Activated CD4-positive, alpha-beta memory T cell treated with anti-CD3 and anti-CD28 coated beads for 36 hours (primary cell): ENCODE results near the gene KCNE4. TPM values are rescaled to one million over a fixed set of nuclear protein-coding genes. Genes with fewer than 3 reads are reported as not detected.
"Not testable (repeated sequence)": the region's sequence is repeated elsewhere in the genome, so short reads cannot be mapped to it uniquely, and the experiment has no call there.

Source experiments
- CTCF ChIA-PET: fragments of 350-600 bp; sonication (Branson Sonifier 250); formaldehyde crosslinking; loops from one replicate; lab custom pipeline; 2021; ENCODE audit warnings: antibody characterized with exemption, inconsistent platforms; lab: Charles Lee
- POLR2A ChIA-PET: fragments of 350-600 bp; sonication (Branson Sonifier 250); formaldehyde crosslinking; loops from one replicate; lab custom pipeline; 2021; ENCODE audit warnings: antibody characterized with exemption; lab: Charles Lee
- DNase-seq: peaks from one replicate; pipeline ENCODE4 v3.0.0-alpha.2; 2020
- H3K27ac Mint-ChIP-seq: one replicate; pipeline ENCODE4 v1.8.0; 2021; ENCODE audit warnings: mixed read lengths
- H3K27me3 Mint-ChIP-seq: one replicate; pipeline ENCODE4 v1.8.0; 2021; ENCODE audit warnings: mixed read lengths
- H3K36me3 Mint-ChIP-seq: one replicate; pipeline ENCODE4 v1.8.0; 2021; ENCODE audit warnings: mixed read lengths
- H3K4me1 Mint-ChIP-seq: one replicate; pipeline ENCODE4 v1.8.0; 2021; ENCODE audit warnings: low read depth, mixed read lengths
- H3K4me3 Mint-ChIP-seq: one replicate; pipeline ENCODE4 v1.8.0; 2021; ENCODE audit warnings: mild to moderate bottlenecking, mixed read lengths
- H3K9me3 Mint-ChIP-seq: one replicate; pipeline ENCODE4 v1.8.0; 2021; ENCODE audit warnings: mixed read lengths
- intact Hi-C: fragments of 100-400 bp; cut with micrococcal nuclease; formaldehyde crosslinking; loops from one replicate; pipeline ENCODE4 v1.15.1; 2023
- total RNA-seq, 2 experiments: library from RNA; stranded (reverse); gene quantifications; one replicate each; pipeline ENCODE4 v1.2.3, GENCODE V29; 2021

The KCNE4 gene
- total RNA-seq, 2 experiments from 2014 or later = not detected

GRCh38 chr2:223069465-223069864 is 17.5 kb downstream of the KCNE4 start:
- intact Hi-C loops = no loop called here
- CTCF ChIA-PET = no interaction called here
- Mint-ChIP-seq H3K4me1 (no peaks in the 10 kb centered on the region), H3K9me3 (no peaks in the 10 kb centered on the region), H3K27ac (no peak overlapping the region), H3K36me3 (no peaks in the 10 kb centered on the region), H3K4me3 (no peak overlapping the region), H3K27me3 (no peaks in the 10 kb centered on the region)
- POLR2A ChIA-PET = no interaction called here
- no peak for DNase-seq

- intact Hi-C loops = no loop called here
- DNase-seq = no peak
- Mint-ChIP-seq H3K36me3 (no peaks in the 10 kb centered on the region), H3K27me3 (no peaks in the 10 kb centered on the region), H3K9me3 (no peaks in the 10 kb centered on the region), H3K4me1 (no peaks in the 10 kb centered on the region), H3K4me3 (no peak overlapping the region), H3K27ac (no peak overlapping the region)
- POLR2A ChIA-PET = no interaction called here
- CTCF ChIA-PET = no interaction called here
Observed at GRCh38 chr2:223069988-223070387, 18.0 kb downstream of the KCNE4 start.

DNA sequence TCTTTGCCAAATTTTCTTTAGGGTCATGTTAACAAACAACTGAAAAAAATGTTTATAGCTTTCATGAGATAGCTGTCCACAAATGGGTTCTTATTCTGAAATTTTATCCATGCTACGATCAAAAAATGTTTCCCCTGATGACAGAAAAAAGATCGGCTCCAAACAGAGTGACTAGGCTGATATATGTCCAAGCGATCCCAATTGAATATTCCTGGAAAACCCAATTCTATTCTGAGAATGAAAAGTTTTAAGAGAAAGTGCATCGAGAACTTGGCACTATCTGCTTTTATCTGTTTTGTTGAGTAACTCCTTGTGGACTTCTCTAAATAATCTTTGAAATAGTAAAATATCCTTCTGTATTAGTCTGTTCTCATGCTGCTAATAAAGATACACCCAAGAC is 19.1 kb downstream of the KCNE4 start:
- DNase-seq = no peak
- Mint-ChIP-seq H3K4me3 (no peak overlapping the region), H3K4me1 (no peaks in the 10 kb centered on the region), H3K9me3 (no peaks in the 10 kb centered on the region), H3K36me3 (no peaks in the 10 kb centered on the region), H3K27me3 (no peaks in the 10 kb centered on the region), H3K27ac (no peak overlapping the region)
- ChIA-PET POLR2A (no interaction called here), CTCF (no interaction called here)
- intact Hi-C loops = no loop called here

GRCh38 chr2:223072826-223073225 is 20.8 kb downstream of the KCNE4 start:
- no peak overlapping the region for H3K4me3 Mint-ChIP-seq
- ChIA-PET CTCF (no interaction called here), POLR2A (no interaction called here)
- no peaks in the 10 kb centered on the region for H3K4me1 Mint-ChIP-seq
- H3K27ac Mint-ChIP-seq = no peak overlapping the region
- no peaks in the 10 kb centered on the region for H3K36me3 Mint-ChIP-seq
- DNase-seq = no peak
- H3K9me3 Mint-ChIP-seq = no peaks in the 10 kb centered on the region
- intact Hi-C loops = no loop called here
- H3K27me3 Mint-ChIP-seq = no peaks in the 10 kb centered on the region

DNA sequence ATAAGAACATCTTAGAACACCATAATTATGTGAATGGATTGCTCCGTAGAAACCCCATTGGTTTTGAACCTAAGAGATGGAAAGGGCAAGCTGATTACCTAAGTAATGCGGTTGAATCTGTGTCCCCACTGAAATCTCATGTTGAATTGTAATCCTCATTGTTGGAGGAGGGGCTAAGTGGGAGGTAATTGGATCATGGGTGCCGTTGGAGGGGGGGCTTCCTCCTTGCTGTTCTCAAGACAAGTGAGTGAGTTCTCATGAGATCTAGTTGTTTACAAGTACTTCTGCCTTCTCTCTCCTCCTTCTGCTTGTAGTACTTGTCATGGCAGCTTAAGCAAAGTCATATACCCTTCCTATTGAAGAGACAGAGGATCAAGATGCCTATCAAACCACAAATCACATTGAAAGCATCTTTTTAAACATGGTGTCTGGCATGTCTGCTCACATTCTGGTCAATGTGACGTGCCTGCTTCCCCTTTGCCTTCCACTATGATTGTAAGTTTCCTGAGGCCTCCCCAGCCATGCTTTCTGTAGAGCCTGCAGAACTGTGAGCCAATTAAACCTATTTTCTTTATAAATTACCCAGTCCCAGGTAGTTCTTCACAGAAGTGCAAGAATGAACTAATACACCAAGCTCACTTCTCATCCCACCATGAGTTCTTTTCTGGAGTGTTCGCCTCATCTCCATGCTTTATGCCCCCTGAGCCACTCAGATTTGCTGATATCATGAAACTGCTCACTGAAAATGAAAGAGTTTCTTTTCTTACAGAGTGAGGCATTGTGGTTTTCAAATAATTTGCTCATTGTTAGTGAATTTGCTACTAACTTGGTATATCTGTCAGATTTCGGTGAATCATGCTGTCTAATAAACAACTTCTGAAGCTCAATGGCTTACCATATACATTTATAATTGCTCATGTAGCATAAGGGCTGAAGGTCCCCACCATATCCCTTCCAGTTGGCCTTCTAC is 23.6 kb downstream of the KCNE4 start:
- no peak for DNase-seq
- no peaks in the 10 kb centered on the region for H3K27me3 Mint-ChIP-seq
- H3K36me3 Mint-ChIP-seq = no peaks in the 10 kb centered on the region
- H3K4me3 Mint-ChIP-seq = no peak overlapping the region
- no peaks in the 10 kb centered on the region for H3K4me1 Mint-ChIP-seq
- POLR2A ChIA-PET = no interaction called here
- H3K9me3 Mint-ChIP-seq = no peaks in the 10 kb centered on the region
- CTCF ChIA-PET = no interaction called here
- no peak overlapping the region for H3K27ac Mint-ChIP-seq
- intact Hi-C loops = no loop called here

- no peaks in the 10 kb centered on the region for H3K9me3 Mint-ChIP-seq
- no peak for DNase-seq
- H3K4me1 Mint-ChIP-seq = no peaks in the 10 kb centered on the region
- CTCF ChIA-PET = no interaction called here
- no peaks in the 10 kb centered on the region for H3K36me3 Mint-ChIP-seq
- H3K27me3 Mint-ChIP-seq = no peaks in the 10 kb centered on the region
- intact Hi-C loops = no loop called here
- POLR2A ChIA-PET = no interaction called here
- H3K27ac Mint-ChIP-seq = no peak overlapping the region
- H3K4me3 Mint-ChIP-seq = no peak overlapping the region
Observed at GRCh38 chr2:223076573-223076972, 24.6 kb downstream of the KCNE4 start.

DNA sequence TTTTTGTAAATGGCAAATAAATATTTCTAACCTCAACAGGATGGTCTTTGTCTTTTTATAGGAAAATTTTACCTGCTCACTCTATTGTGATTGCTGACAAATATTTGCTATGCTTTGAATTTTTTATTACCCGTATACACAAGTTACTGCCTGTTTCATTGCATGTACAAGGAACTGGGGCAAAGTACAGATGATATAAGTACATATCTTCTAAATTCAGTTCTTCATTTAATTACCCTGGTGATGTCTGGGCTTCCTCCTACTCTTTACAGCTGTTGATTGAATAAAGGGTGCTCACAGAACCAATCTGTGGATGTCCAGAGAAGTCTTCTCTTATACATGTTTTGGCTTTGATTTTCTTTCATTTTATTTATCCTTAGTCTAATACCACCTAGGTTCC is 26.5 kb downstream of the KCNE4 start:
- Mint-ChIP-seq H3K4me1 (no peaks in the 10 kb centered on the region), H3K36me3 (no peaks in the 10 kb centered on the region), H3K4me3 (no peak overlapping the region), H3K27ac (no peak overlapping the region), H3K9me3 (no peaks in the 10 kb centered on the region), H3K27me3 (no peaks in the 10 kb centered on the region)
- DNase-seq = no peak
- ChIA-PET CTCF (no interaction called here), POLR2A (no interaction called here)
- intact Hi-C loops = no loop called here

- no peaks in the 10 kb centered on the region for H3K4me1 Mint-ChIP-seq
- ChIA-PET POLR2A (no interaction called here), CTCF (no interaction called here)
- H3K9me3 Mint-ChIP-seq = no peaks in the 10 kb centered on the region
- no peak for DNase-seq
- H3K27ac Mint-ChIP-seq = no peak overlapping the region
- H3K27me3 Mint-ChIP-seq = no peaks in the 10 kb centered on the region
- no peaks in the 10 kb centered on the region for H3K36me3 Mint-ChIP-seq
- no peak overlapping the region for H3K4me3 Mint-ChIP-seq
- intact Hi-C loops = no loop called here
Observed at GRCh38 chr2:223079378-223079777, 27.4 kb downstream of the KCNE4 start.

DNA sequence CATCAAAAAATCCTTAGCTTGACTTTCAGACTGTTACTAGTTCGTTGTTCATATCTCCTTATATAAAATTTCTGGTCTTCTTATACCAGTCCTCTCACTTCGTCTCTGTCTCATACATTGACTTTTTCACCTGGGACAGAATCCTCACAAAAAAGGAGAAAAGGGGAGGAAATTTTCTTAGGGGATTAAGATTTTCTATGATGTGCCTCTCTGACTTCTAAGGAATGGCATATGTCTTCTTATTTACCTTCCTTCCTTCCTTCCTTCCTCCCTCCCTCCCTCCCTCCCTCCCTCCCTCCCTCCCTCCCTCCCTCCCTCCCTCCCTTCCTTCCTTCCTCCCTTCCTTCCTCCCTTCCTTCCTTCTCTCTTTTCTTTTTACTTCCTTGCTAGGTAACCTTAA is 27.9 kb downstream of the KCNE4 start:
- DNase-seq = no peak
- no peaks in the 10 kb centered on the region for H3K4me1 Mint-ChIP-seq
- H3K9me3 Mint-ChIP-seq = no peaks in the 10 kb centered on the region
- intact Hi-C loops = no loop called here
- ChIA-PET POLR2A (no interaction called here), CTCF (no interaction called here)
- H3K27ac Mint-ChIP-seq = no peak overlapping the region
- no peaks in the 10 kb centered on the region for H3K27me3 Mint-ChIP-seq
- no peaks in the 10 kb centered on the region for H3K36me3 Mint-ChIP-seq
- no peak overlapping the region for H3K4me3 Mint-ChIP-seq

DNA sequence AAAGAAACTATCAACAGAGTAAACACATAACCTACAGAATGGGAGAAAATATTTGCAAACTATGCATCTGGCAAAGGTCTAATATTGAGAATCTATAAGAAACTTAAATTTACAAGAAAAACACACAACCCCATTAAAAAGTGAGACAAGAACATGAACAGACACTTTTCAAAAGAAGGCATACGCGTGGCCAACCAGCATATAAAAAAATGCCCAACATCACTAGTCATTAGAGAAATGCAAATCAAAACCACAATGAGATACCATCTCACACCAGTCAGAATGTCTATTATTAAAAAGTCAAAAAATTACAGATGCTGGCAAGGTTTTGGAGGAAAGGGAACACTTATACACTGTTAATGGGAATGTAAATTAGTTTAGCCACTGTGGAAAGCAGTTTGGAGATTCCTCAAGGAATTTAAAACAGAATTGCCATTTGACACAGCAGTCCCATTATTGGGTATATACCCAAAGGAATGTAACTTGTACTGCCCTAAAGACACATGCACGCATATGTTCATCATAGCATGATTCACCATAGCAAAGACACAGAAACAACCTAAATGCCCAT is 28.9 kb downstream of the KCNE4 start:
- DNase-seq, H3K4me3 Mint-ChIP-seq, intact Hi-C loops, H3K27me3 Mint-ChIP-seq, H3K9me3 Mint-ChIP-seq, POLR2A ChIA-PET, H3K36me3 Mint-ChIP-seq, H3K4me1 Mint-ChIP-seq, CTCF ChIA-PET, H3K27ac Mint-ChIP-seq: not testable (repeated sequence)

DNA sequence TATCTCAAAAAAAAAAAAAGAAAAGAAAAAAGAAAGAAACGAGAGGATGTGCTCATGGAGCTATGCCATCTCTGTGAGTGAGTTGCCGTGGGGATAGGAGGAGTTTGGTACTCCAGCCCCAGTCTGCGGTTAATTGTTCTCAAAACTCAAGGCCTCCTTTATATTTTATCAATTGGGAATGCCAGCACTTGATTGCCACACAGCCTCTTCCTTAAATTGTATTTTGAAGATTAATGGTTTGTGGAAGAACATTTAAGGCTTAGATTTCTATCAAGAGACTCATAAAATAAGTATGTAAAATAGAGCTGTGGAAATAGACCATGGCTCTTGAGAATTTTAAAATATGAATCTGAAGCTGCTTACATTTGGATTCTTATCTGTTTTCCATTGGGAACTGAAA is 29.8 kb downstream of the KCNE4 start:
- intact Hi-C loops = no loop called here

GRCh38 chr2:223082706-223083105 is 30.7 kb downstream of the KCNE4 start:
- no peak overlapping the region for H3K4me3 Mint-ChIP-seq

More for the DNA sequence above, 29.8 kb downstream of the KCNE4 start:
- no peaks in the 10 kb centered on the region for H3K36me3 Mint-ChIP-seq
- CTCF ChIA-PET = no interaction called here
- H3K4me3 Mint-ChIP-seq = no peak overlapping the region
- POLR2A ChIA-PET = no interaction called here
- H3K27ac Mint-ChIP-seq = no peak overlapping the region
- no peaks in the 10 kb centered on the region for H3K4me1 Mint-ChIP-seq
- no peaks in the 10 kb centered on the region for H3K9me3 Mint-ChIP-seq
- no peaks in the 10 kb centered on the region for H3K27me3 Mint-ChIP-seq
- DNase-seq = no peak

More at GRCh38 chr2:223082706-223083105, 30.7 kb downstream of the KCNE4 start:
- no peaks in the 10 kb centered on the region for H3K9me3 Mint-ChIP-seq
- H3K27ac Mint-ChIP-seq = no peak overlapping the region
- ChIA-PET CTCF (no interaction called here), POLR2A (no interaction called here)
- no peaks in the 10 kb centered on the region for H3K36me3 Mint-ChIP-seq
- no peak for DNase-seq
- no peaks in the 10 kb centered on the region for H3K27me3 Mint-ChIP-seq
- intact Hi-C loops = no loop called here
- no peaks in the 10 kb centered on the region for H3K4me1 Mint-ChIP-seq
